Type B pancreatic cell (in vitro differentiated cells): ENCODE measurements around the gene HELQ. TPM values are rescaled to one million over a fixed set of nuclear protein-coding genes. Genes with fewer than 3 reads are reported as not detected.

ENCODE experiments used
- DNase-seq: peaks from one replicate; pipeline ENCODE4 v3.0.0; 2021; ENCODE audit warnings: mixed read lengths; ENCODE audit not compliant: unreplicated experiment; ENCODE audit errors: extremely low spot score
- H3K27ac Mint-ChIP-seq: 2 replicates; pipeline ENCODE4 v1.8.0; 2021; ENCODE audit warnings: mild to moderate bottlenecking, mixed read lengths
- H3K27me3 Mint-ChIP-seq: 2 replicates; pipeline ENCODE4 v1.8.0; 2021; ENCODE audit warnings: mixed read lengths
- H3K36me3 Mint-ChIP-seq: 2 replicates; pipeline ENCODE4 v1.8.0; 2021; ENCODE audit warnings: mixed read lengths
- H3K4me1 Mint-ChIP-seq: one replicate; pipeline ENCODE4 v1.8.0; 2021; ENCODE audit warnings: mixed read lengths; ENCODE audit not compliant: unreplicated experiment
- H3K4me3 Mint-ChIP-seq: 2 replicates; pipeline ENCODE4 v1.8.0; 2021; ENCODE audit warnings: mild to moderate bottlenecking, mixed read lengths
- H3K9me3 Mint-ChIP-seq: 2 replicates; pipeline ENCODE4 v1.8.0; 2021; ENCODE audit warnings: mixed read lengths
- CTCF ChIP-seq: fragments of 200-600 bp; sonication (generic); conservative IDR thresholded peaks from 2 replicates; pipeline ENCODE4 v1.5.0; 2021; ENCODE audit warnings: antibody characterized with exemption, mild to moderate bottlenecking
- total RNA-seq: library from RNA; stranded (reverse); gene quantifications from 2 replicates; pipeline ENCODE4 v1.2.1, GENCODE V29; 2021; ENCODE audit warnings: low replicate concordance

The HELQ gene
- total RNA-seq, 1 donor from 2014 or later: 18.0 TPM

- no peak for DNase-seq
- TF ChIP-seq CTCF: no peak
- H3K9me3 Mint-ChIP-seq: no peaks in the 10 kb centered on the region
- H3K4me3 Mint-ChIP-seq: no peak overlapping the region
- no peaks in the 10 kb centered on the region for H3K27me3 Mint-ChIP-seq
- H3K36me3 Mint-ChIP-seq: peaks cover 14% of the 10 kb centered on the region
- H3K4me1 Mint-ChIP-seq: no peaks in the 10 kb centered on the region
- no peak overlapping the region for H3K27ac Mint-ChIP-seq
These were observed 16.9 kb downstream of the HELQ start for GRCh38 chr4:83438719-83439118.

- TF ChIP-seq CTCF: no peak
- no peaks in the 10 kb centered on the region for H3K27me3 Mint-ChIP-seq
- H3K36me3 Mint-ChIP-seq: peaks cover 10% of the 10 kb centered on the region
- H3K9me3 Mint-ChIP-seq: no peaks in the 10 kb centered on the region
- H3K4me1 Mint-ChIP-seq: no peaks in the 10 kb centered on the region
- DNase-seq: no peak
- no peak overlapping the region for H3K4me3 Mint-ChIP-seq
- no peak overlapping the region for H3K27ac Mint-ChIP-seq
These were observed 18.9 kb downstream of the HELQ start for GRCh38 chr4:83436680-83437079.

- DNase-seq: no peak
- no peak for TF ChIP-seq CTCF
- no peaks in the 10 kb centered on the region for H3K9me3 Mint-ChIP-seq
- H3K36me3 Mint-ChIP-seq: peaks cover 6% of the 10 kb centered on the region
- H3K27ac Mint-ChIP-seq: no peak overlapping the region
- no peaks in the 10 kb centered on the region for H3K27me3 Mint-ChIP-seq
- H3K4me1 Mint-ChIP-seq: no peaks in the 10 kb centered on the region
- H3K4me3 Mint-ChIP-seq: no peak overlapping the region
These were observed 24.4 kb downstream of the HELQ start for GRCh38 chr4:83431200-83431599.

- TF ChIP-seq CTCF: no peak
- Mint-ChIP-seq H3K9me3 (no peaks in the 10 kb centered on the region), H3K27me3 (no peaks in the 10 kb centered on the region), H3K4me1 (peaks cover 9% of the 10 kb centered on the region), H3K27ac (peak overlapping the region; percentile 92), H3K36me3 (peaks cover 19% of the 10 kb centered on the region), H3K4me3 (no peak overlapping the region)
- no peak for DNase-seq
These were observed 37.4 kb downstream of the HELQ start for GRCh38 chr4:83418211-83418610.

GRCh38 chr4:83417566-83417965, 38.1 kb downstream of the HELQ start:
- no peak for TF ChIP-seq CTCF
- no peaks in the 10 kb centered on the region for H3K9me3 Mint-ChIP-seq
- peak overlapping the region; percentile 92 for H3K27ac Mint-ChIP-seq
- no peaks in the 10 kb centered on the region for H3K27me3 Mint-ChIP-seq
- peaks cover 9% of the 10 kb centered on the region for H3K4me1 Mint-ChIP-seq
- H3K4me3 Mint-ChIP-seq: peak overlapping the region; percentile 73
- DNase-seq: no peak
- peaks cover 24% of the 10 kb centered on the region for H3K36me3 Mint-ChIP-seq

- TF ChIP-seq CTCF: no peak
- H3K27me3 Mint-ChIP-seq: no peaks in the 10 kb centered on the region
These were observed 41.9 kb downstream of the HELQ start for GRCh38 chr4:83413676-83414075.

More at GRCh38 chr4:83413676-83414075, 41.9 kb downstream of the HELQ start:
- Mint-ChIP-seq H3K27ac (peak overlapping the region; percentile 68), H3K9me3 (no peaks in the 10 kb centered on the region), H3K4me3 (no peak overlapping the region), H3K4me1 (peaks cover 9% of the 10 kb centered on the region), H3K36me3 (peaks cover 18% of the 10 kb centered on the region)
- DNase-seq: no peak
